CD4-positive, alpha-beta T cell (primary cell): Measurements from ENCODE around the gene DKK2. TPM values are rescaled to one million over a fixed set of nuclear protein-coding genes. Genes with fewer than 3 reads are reported as not detected.

Source experiments
- ATAC-seq: fragments of 200-7000 bp; cut with Tn5 transposase; one replicate; pipeline ENCODE4 v1.10.0; 2022; ENCODE audit warnings: mild to moderate bottlenecking; ENCODE audit not compliant: poor library complexity
- CTCF ChIA-PET: fragments of 350-600 bp; sonication (Branson Sonifier 250); formaldehyde crosslinking; loops from one replicate; lab custom pipeline; 2021; ENCODE audit warnings: antibody characterized with exemption, inconsistent platforms; lab: Charles Lee
- POLR2A ChIA-PET: fragments of 350-600 bp; sonication (Branson Sonifier 250); formaldehyde crosslinking; loops from one replicate; lab custom pipeline; 2021; ENCODE audit warnings: antibody characterized with exemption, inconsistent platforms; lab: Charles Lee
- DNase-seq, 14 experiments: peaks; one replicate each; pipeline ENCODE4 v3.0.0-alpha.2; 2013 to 2020; ENCODE audit warnings: mixed read lengths in 2 of 14
- H3K27ac ChIP-seq, 2 donors: one replicate each; pipeline versions ENCODE4 v1.5.1 to v1.7.0; 2013; ENCODE audit warnings: low read length in 2 of 2, low read depth in 1 of 2, mild to moderate bottlenecking in 1 of 2
- H3K27me3 ChIP-seq, 2 experiments: 1 replicate in 1 of 2; 2 replicates in 1 of 2; pipeline versions ENCODE4 v1.6.1 to v1.7.0; 2013; ENCODE audit warnings: low read length in 2 of 2, control low read depth in 1 of 2, mild to moderate bottlenecking in 1 of 2, moderate library complexity in 1 of 2; ENCODE audit not compliant: insufficient read depth in 2 of 2, control insufficient read depth in 1 of 2
- H3K36me3 ChIP-seq: one replicate; pipeline ENCODE4 v1.6.1; 2013; ENCODE audit warnings: low read length, control low read depth; ENCODE audit not compliant: insufficient read depth
- H3K4me1 ChIP-seq: one replicate; pipeline ENCODE4 v1.6.1; 2013; ENCODE audit warnings: low read length, control low read depth; ENCODE audit not compliant: insufficient read depth
- H3K4me3 ChIP-seq: one replicate; pipeline ENCODE4 v1.5.1; 2013; ENCODE audit warnings: mild to moderate bottlenecking, low read length, moderate library complexity
- H3K9me3 ChIP-seq, 2 experiments: 1 replicate in 1 of 2; 2 replicates in 1 of 2; pipeline versions ENCODE4 v1.6.1 to v1.7.0; 2013; ENCODE audit warnings: low read length in 2 of 2, mild to moderate bottlenecking in 2 of 2, control low read depth in 1 of 2, moderate library complexity in 1 of 2; ENCODE audit not compliant: control insufficient read depth in 1 of 2, insufficient read depth in 1 of 2
- H3K27ac Mint-ChIP-seq: one replicate; pipeline ENCODE4 v1.8.0; 2020; ENCODE audit warnings: mixed read lengths
- H3K27me3 Mint-ChIP-seq: one replicate; pipeline ENCODE4 v1.8.0; 2021; ENCODE audit warnings: mixed read lengths
- H3K36me3 Mint-ChIP-seq: one replicate; pipeline ENCODE4 v1.8.0; 2021; ENCODE audit warnings: low read depth, mixed read lengths
- H3K4me1 Mint-ChIP-seq: one replicate; pipeline ENCODE4 v1.8.0; 2021; ENCODE audit warnings: low read depth, mixed read lengths
- H3K4me3 Mint-ChIP-seq: one replicate; pipeline ENCODE4 v1.8.0; 2020; ENCODE audit warnings: mild to moderate bottlenecking, mixed read lengths
- H3K9me3 Mint-ChIP-seq: one replicate; pipeline ENCODE4 v1.8.0; 2020; ENCODE audit warnings: mixed read lengths
- CTCF ChIP-seq: fragments of 200-600 bp; IDR thresholded peaks from one replicate; pipeline ENCODE4 v1.8.0; 2022; ENCODE audit warnings: antibody characterized with exemption, mild to moderate bottlenecking
- intact Hi-C, 2 experiments: fragments of 100-400 bp; cut with DNase I in 1 of 2; cut with micrococcal nuclease in 1 of 2; formaldehyde crosslinking; loops; one replicate each; pipeline versions ENCODE4 v1.15.1 to v1.9.0; 2023 to 2025; cut with DNase I, micrococcal nuclease
- total RNA-seq, 174 experiments: library from RNA in 2 of 174; stranded (reverse) in 2 of 174; gene quantifications; one replicate each; pipeline ENCODE4 v1.2.3 and lab custom pipeline; 2021 to 2026

The DKK2 gene
- total RNA-seq, 2 experiments from 2014 or later, result not detected

GRCh38 chr4:106986486-106986885 is 49.6 kb downstream of the DKK2 start:
- H3K27me3 Mint-ChIP-seq, result no peaks in the 10 kb centered on the region
- ChIA-PET CTCF (no interaction called here), POLR2A (no interaction called here)
- no peak for DNase-seq
- intact Hi-C loops, result no loop called here
- Histone ChIP-seq H3K36me3 (no peaks in the 10 kb centered on the region), H3K9me3 (no peaks in the 10 kb centered on the region), H3K27me3 (no peaks in the 10 kb centered on the region), H3K27ac (no peak overlapping the region), H3K4me1 (no peaks in the 10 kb centered on the region), H3K4me3 (no peak overlapping the region)
- H3K4me3 Mint-ChIP-seq, result no peak overlapping the region
- no peaks in the 10 kb centered on the region for H3K4me1 Mint-ChIP-seq
- no peaks in the 10 kb centered on the region for H3K36me3 Mint-ChIP-seq
- no peak for TF ChIP-seq CTCF
- no peak overlapping the region for H3K27ac Mint-ChIP-seq
- no peaks in the 10 kb centered on the region for H3K9me3 Mint-ChIP-seq
- no peak for ATAC-seq

- ATAC-seq, result no peak
- Mint-ChIP-seq H3K27ac (no peak overlapping the region), H3K36me3 (no peaks in the 10 kb centered on the region), H3K27me3 (no peaks in the 10 kb centered on the region), H3K9me3 (no peaks in the 10 kb centered on the region), H3K4me3 (no peak overlapping the region), H3K4me1 (no peaks in the 10 kb centered on the region)
- intact Hi-C loops, result no loop called here
- Histone ChIP-seq H3K4me1 (no peaks in the 10 kb centered on the region), H3K27me3 (no peaks in the 10 kb centered on the region), H3K9me3 (no peaks in the 10 kb centered on the region), H3K36me3 (no peaks in the 10 kb centered on the region), H3K4me3 (no peak overlapping the region), H3K27ac (no peak overlapping the region)
- TF ChIP-seq CTCF, result no peak
- DNase-seq, result no peak
- CTCF ChIA-PET, result no interaction called here
- POLR2A ChIA-PET, result no interaction called here
Measured at GRCh38 chr4:106985830-106986229, 50.3 kb downstream of the DKK2 start.

GRCh38 chr4:106982711-106983211 is 53.4 kb downstream of the DKK2 start:
- H3K27me3 ChIP-seq, result no peaks in the 10 kb centered on the region
- H3K36me3 ChIP-seq, result no peaks in the 10 kb centered on the region
- peak; percentile 15 for TF ChIP-seq CTCF
- no peaks in the 10 kb centered on the region for H3K4me1 ChIP-seq
- no peak for DNase-seq
- H3K27ac Mint-ChIP-seq, result no peak overlapping the region
- intact Hi-C loops, result no loop called here
- CTCF ChIA-PET, result no interaction called here
- no peaks in the 10 kb centered on the region for H3K9me3 Mint-ChIP-seq
- no peak overlapping the region for H3K27ac ChIP-seq
- no peak for ATAC-seq
- no peaks in the 10 kb centered on the region for H3K36me3 Mint-ChIP-seq
- POLR2A ChIA-PET, result no interaction called here
- H3K9me3 ChIP-seq, result no peaks in the 10 kb centered on the region
- no peak overlapping the region for H3K4me3 ChIP-seq
- no peaks in the 10 kb centered on the region for H3K4me1 Mint-ChIP-seq
- H3K4me3 Mint-ChIP-seq, result no peak overlapping the region
- H3K27me3 Mint-ChIP-seq, result peaks cover 5% of the 10 kb centered on the region
